ENCODE data around the gene DNPH1. TPM values are rescaled to one million over a fixed set of nuclear protein-coding genes. Genes with fewer than 3 reads are reported as not detected.

Gene DNPH1
- total RNA-seq, 1 experiment from 2014 or later: 43.5 TPM

GRCh38 chr6:43271103-43271815 lies 42.0 kb upstream of the DNPH1 start:
- Histone ChIP-seq H3K9me2 (ENCODE audit: insufficient read depth) (no peaks in the 10 kb centered on the region), H3F3A (ENCODE audit: insufficient read depth, low read depth) (no peaks in the 10 kb centered on the region), H3K79me2 (ENCODE audit: low read depth) (no peaks in the 10 kb centered on the region), H3K4me1 (replicated peaks; ENCODE audit: insufficient read depth) (no peaks in the 10 kb centered on the region), H3K9me3 (ENCODE audit: insufficient read depth, low read depth) (no peaks in the 10 kb centered on the region), H3K27ac (no peak overlapping the region), H3K27me3 (ENCODE audit: insufficient read depth, low read depth) (no peaks in the 10 kb centered on the region), H3K36me3 (ENCODE audit: low read depth) (no peaks in the 10 kb centered on the region), H4K20me1 (ENCODE audit: insufficient read depth) (no peaks in the 10 kb centered on the region), H3K4me2 (no peak overlapping the region), H2AFZ (no peak overlapping the region), H3K4me3 (no peak overlapping the region)
- BruUV-seq (replicated peaks): no TSS peak
- TF ChIP-seq EZH2 (IDR thresholded peaks at IDR 0.05; ENCODE audit: low read depth): no peak
- no peak for TF ChIP-seq CTCF (conservative IDR thresholded peaks at IDR 0.05)
- POLR2A ChIA-PET (ENCODE audit: unreplicated experiment): interaction anchor here (0.5 kb wide), 1 partner anchor 98 kb away, joined by 6 read pairs; the partner anchor contains the start of gene ZNF318
- no peak for DNase-seq
- intact Hi-C loops (cut with micrococcal nuclease; ENCODE audit: unreplicated experiment): no loop called here
- CTCF ChIA-PET: no interaction called here

GRCh38 chr6:43269273-43270007 lies 40.2 kb upstream of the DNPH1 start:
- H3K4me1 ChIP-seq (replicated peaks; ENCODE audit: insufficient read depth): no peaks in the 10 kb centered on the region
- H3K4me3 ChIP-seq: no peak overlapping the region
- H3K4me2 ChIP-seq: no peak overlapping the region
- H3F3A ChIP-seq (ENCODE audit: insufficient read depth, low read depth): no peaks in the 10 kb centered on the region
- no TSS peak for BruUV-seq (replicated peaks)
- no peak overlapping the region for H2AFZ ChIP-seq
- TF ChIP-seq EZH2 (IDR thresholded peaks at IDR 0.05; ENCODE audit: low read depth): no peak
- no peak for TF ChIP-seq CTCF (conservative IDR thresholded peaks at IDR 0.05)
- H3K9me2 ChIP-seq (ENCODE audit: insufficient read depth): no peaks in the 10 kb centered on the region
- H3K79me2 ChIP-seq (ENCODE audit: low read depth): no peaks in the 10 kb centered on the region
- ChIA-PET CTCF (no interaction called here), POLR2A (ENCODE audit: unreplicated experiment) (no interaction called here)
- no peaks in the 10 kb centered on the region for H3K9me3 ChIP-seq (ENCODE audit: insufficient read depth, low read depth)
- no peak overlapping the region for H3K27ac ChIP-seq
- DNase-seq: no peak
- no peaks in the 10 kb centered on the region for H3K27me3 ChIP-seq (ENCODE audit: insufficient read depth, low read depth)
- H3K36me3 ChIP-seq (ENCODE audit: low read depth): no peaks in the 10 kb centered on the region
- H4K20me1 ChIP-seq (ENCODE audit: insufficient read depth): no peaks in the 10 kb centered on the region
- intact Hi-C loops (cut with micrococcal nuclease; ENCODE audit: unreplicated experiment): no loop called here

GRCh38 chr6:43268782-43269272 lies 39.5 kb upstream of the DNPH1 start:
- no peaks in the 10 kb centered on the region for H4K20me1 ChIP-seq (ENCODE audit: insufficient read depth)
- no peak overlapping the region for H3K27ac ChIP-seq
- H3K79me2 ChIP-seq (ENCODE audit: low read depth): no peaks in the 10 kb centered on the region
- CTCF ChIA-PET: no interaction called here
- H3K4me3 ChIP-seq: no peak overlapping the region
- no peaks in the 10 kb centered on the region for H3K9me2 ChIP-seq (ENCODE audit: insufficient read depth)
- H3K27me3 ChIP-seq (ENCODE audit: insufficient read depth, low read depth): no peaks in the 10 kb centered on the region
- POLR2A ChIA-PET (ENCODE audit: unreplicated experiment): no interaction called here
- H3K36me3 ChIP-seq (ENCODE audit: low read depth): no peaks in the 10 kb centered on the region
- no peak overlapping the region for H3K4me2 ChIP-seq
- intact Hi-C loops (cut with micrococcal nuclease; ENCODE audit: unreplicated experiment): no loop called here
- H3K9me3 ChIP-seq (ENCODE audit: insufficient read depth, low read depth): no peaks in the 10 kb centered on the region
- H3F3A ChIP-seq (ENCODE audit: insufficient read depth, low read depth): no peaks in the 10 kb centered on the region
- H3K4me1 ChIP-seq (replicated peaks; ENCODE audit: insufficient read depth): no peaks in the 10 kb centered on the region
- no peak overlapping the region for H2AFZ ChIP-seq
- no TSS peak for BruUV-seq (replicated peaks)
- DNase-seq: no peak
- TF ChIP-seq CTCF (conservative IDR thresholded peaks at IDR 0.05) (no peak), EZH2 (IDR thresholded peaks at IDR 0.05; ENCODE audit: low read depth) (no peak)

Data from PC-9 (cell line).